Uterus (tissue), 2 donors: ENCODE measurements around the gene RASGRP1.

Source experiments
- CTCF ChIP-seq, 4 experiments: fragments of 200-600 bp in 2 of 4; fragments of 450-650 bp in 2 of 4; sonication (generic) in 2 of 4; IDR thresholded peaks; one replicate each; pipeline ENCODE4 v1.5.1; 2016 to 2019; ENCODE audit warnings: antibody characterized with exemption in 4 of 4, mild to moderate bottlenecking in 2 of 4, moderate library complexity in 1 of 4
- POLR2A ChIP-seq, 2 donors: fragments of 450-650 bp; IDR thresholded peaks; one replicate each; pipeline ENCODE4 v1.6.1; 2016; ENCODE audit warnings: antibody characterized with exemption in 2 of 2, mild to moderate bottlenecking in 1 of 2, moderate library complexity in 1 of 2

- TF ChIP-seq POLR2A (IDR thresholded peaks at IDR 0.05) (no peak), CTCF (IDR thresholded peaks at IDR 0.05) (no peak)
Observed at GRCh38 chr15:38588672-38589071, 24.1 kb upstream of the RASGRP1 start.
